Ishikawa (cell line): ENCODE results near the gene LPAR1.

Experiments used
- CEBPB ChIP-seq: IDR thresholded peaks from 2 replicates; pipeline ENCODE4 v1.6.1; 2012
- CREB1 ChIP-seq: IDR thresholded peaks from 2 replicates; pipeline ENCODE4 v1.6.1; 2012; ENCODE audit warnings: low read depth
- EGR1 ChIP-seq: IDR thresholded peaks from 2 replicates; pipeline ENCODE4 v1.6.1; 2012
- EP300 ChIP-seq: IDR thresholded peaks from 2 replicates; pipeline ENCODE4 v1.6.1; 2012; ENCODE audit warnings: borderline replicate concordance
- FOXM1 ChIP-seq: IDR thresholded peaks from 2 replicates; pipeline ENCODE4 v1.6.1; 2012; ENCODE audit warnings: low read depth, borderline replicate concordance
- MAX ChIP-seq: IDR thresholded peaks from 2 replicates; pipeline ENCODE4 v1.6.1; 2012
- NFIC ChIP-seq: IDR thresholded peaks from 2 replicates; pipeline ENCODE4 v1.6.1; 2012
- RAD21 ChIP-seq: IDR thresholded peaks from 2 replicates; pipeline ENCODE4 v1.6.1; 2012; ENCODE audit warnings: low read depth
- REST ChIP-seq: IDR thresholded peaks from 2 replicates; pipeline ENCODE4 v1.6.1; 2012; ENCODE audit warnings: low read depth, mild to moderate bottlenecking
- TAF1 ChIP-seq: IDR thresholded peaks from 2 replicates; pipeline ENCODE4 v1.6.1; 2012; ENCODE audit warnings: low read depth, mild to moderate bottlenecking
- TCF12 ChIP-seq: IDR thresholded peaks from 2 replicates; pipeline ENCODE4 v1.6.1; 2012; ENCODE audit warnings: low read depth
- TEAD4 ChIP-seq: IDR thresholded peaks from 2 replicates; pipeline ENCODE4 v1.6.1; 2012
- USF1 ChIP-seq: IDR thresholded peaks from 2 replicates; pipeline ENCODE4 v1.6.1; 2012
- YY1 ChIP-seq: IDR thresholded peaks from 2 replicates; pipeline ENCODE4 v1.6.1; 2012; ENCODE audit warnings: low read depth
- ZBTB7A ChIP-seq: IDR thresholded peaks from 2 replicates; pipeline ENCODE4 v1.6.1; 2012; ENCODE audit warnings: low read depth

LPAR1 gene

GRCh38 chr9:111004936-111005335, 33.3 kb downstream of the LPAR1 start:
- TF ChIP-seq TEAD4: no peak
- no peak for TF ChIP-seq ZBTB7A
- no peak for TF ChIP-seq FOXM1
- no peak for TF ChIP-seq CREB1
- TF ChIP-seq RAD21: no peak
- no peak for TF ChIP-seq REST
- no peak for TF ChIP-seq CEBPB
- no peak for TF ChIP-seq TAF1
- TF ChIP-seq EGR1: no peak
- TF ChIP-seq EP300: no peak
- no peak for TF ChIP-seq USF1
- no peak for TF ChIP-seq TCF12
- no peak for TF ChIP-seq YY1
- TF ChIP-seq NFIC: no peak
- no peak for TF ChIP-seq MAX

- TF ChIP-seq ZBTB7A (no peak), MAX (no peak), TCF12 (no peak), NFIC (no peak), REST (no peak), YY1 (no peak), EP300 (no peak), CREB1 (no peak), FOXM1 (no peak), CEBPB (no peak), RAD21 (no peak)
These were observed 35.1 kb downstream of the LPAR1 start for GRCh38 chr9:111003182-111003581.

- no peak for TF ChIP-seq USF1
These were observed 36.7 kb downstream of the LPAR1 start for GRCh38 chr9:111001526-111001925.

- TF ChIP-seq CREB1 (no peak), REST (no peak), TEAD4 (no peak), RAD21 (no peak), NFIC (no peak), CEBPB (no peak), EGR1 (no peak), TCF12 (no peak)
These were observed 38.1 kb downstream of the LPAR1 start for GRCh38 chr9:111000202-111000601.

GRCh38 chr9:110999379-110999778, 38.9 kb downstream of the LPAR1 start:
- TF ChIP-seq CREB1 (no peak), YY1 (no peak), TEAD4 (no peak), TAF1 (no peak)

- TF ChIP-seq CREB1 (no peak), YY1 (no peak), TEAD4 (no peak), REST (no peak), NFIC (no peak), MAX (no peak), RAD21 (no peak), ZBTB7A (no peak), TCF12 (no peak), TAF1 (no peak), FOXM1 (no peak), USF1 (no peak), EGR1 (no peak), CEBPB (no peak), EP300 (no peak)
These were observed 40.4 kb downstream of the LPAR1 start for GRCh38 chr9:110997847-110998246.
